Medulla oblongata (tissue), 1 donor: ENCODE data around the gene SEZ6.

Experiments used
- DNase-seq: peaks from one replicate; pipeline ENCODE4 v3.0.0-alpha.2; 2015; ENCODE audit errors: extremely low spot score

Gene SEZ6

GRCh38 chr17:29000973-29001372 lies 4.9 kb downstream of the SEZ6 start:
- DNase-seq, result no peak

GRCh38 chr17:28999206-28999605 lies 6.6 kb downstream of the SEZ6 start:
- DNase-seq, result no peak

DNA sequence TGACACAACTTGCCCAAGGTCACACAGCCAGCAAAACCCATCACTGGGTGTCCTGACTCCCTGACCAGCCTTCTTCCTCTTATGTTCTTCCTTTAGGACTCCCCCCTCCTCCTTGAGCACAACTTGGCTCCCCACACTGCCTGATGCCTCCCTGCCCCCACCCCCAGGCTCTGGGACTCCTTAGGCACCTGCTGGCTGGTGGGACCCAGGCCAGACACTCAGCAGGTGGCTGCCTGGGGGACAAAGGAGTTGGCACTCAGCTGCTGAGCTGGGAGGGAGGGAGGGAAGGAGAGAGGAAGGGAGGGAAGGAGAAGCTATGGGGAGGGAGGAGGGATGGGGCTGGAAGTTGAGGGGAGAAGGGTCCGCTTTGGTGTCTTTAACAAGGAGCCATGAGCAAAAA lies 8.0 kb downstream of the SEZ6 start:
- DNase-seq, result no peak

GRCh38 chr17:28996554-28997096 lies 9.2 kb downstream of the SEZ6 start:
- DNase-seq, result no peak

GRCh38 chr17:28993645-28994426 lies 12.0 kb downstream of the SEZ6 start:
- DNase-seq, result no peak

- no peak for DNase-seq
Measured at GRCh38 chr17:28992625-28993600, 12.9 kb downstream of the SEZ6 start.

DNA sequence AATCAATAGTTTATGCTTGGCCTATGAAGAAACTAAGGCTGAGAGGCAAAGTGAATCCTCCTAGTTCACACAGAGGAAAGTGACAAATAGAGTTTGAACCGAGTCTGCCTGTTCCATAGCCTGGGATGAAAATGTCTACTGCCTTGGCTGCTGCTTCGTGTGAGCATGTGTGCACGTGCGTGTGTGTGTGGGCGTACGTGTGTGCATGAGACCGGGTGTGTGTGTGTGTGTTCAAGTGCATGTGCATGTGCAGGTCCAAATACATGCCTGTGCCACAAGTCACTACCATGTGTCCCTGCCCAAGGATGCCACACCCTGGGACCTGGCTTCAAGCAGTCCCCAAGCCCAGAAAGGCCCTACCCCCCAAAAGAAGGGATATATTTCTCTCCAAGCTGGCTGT lies 13.6 kb downstream of the SEZ6 start:
- DNase-seq, result no peak

- DNase-seq, result no peak
Measured at GRCh38 chr17:28991779-28992178, 14.1 kb downstream of the SEZ6 start.

- DNase-seq, result no peak
Measured at GRCh38 chr17:28989028-28989427, 16.8 kb downstream of the SEZ6 start.

DNA sequence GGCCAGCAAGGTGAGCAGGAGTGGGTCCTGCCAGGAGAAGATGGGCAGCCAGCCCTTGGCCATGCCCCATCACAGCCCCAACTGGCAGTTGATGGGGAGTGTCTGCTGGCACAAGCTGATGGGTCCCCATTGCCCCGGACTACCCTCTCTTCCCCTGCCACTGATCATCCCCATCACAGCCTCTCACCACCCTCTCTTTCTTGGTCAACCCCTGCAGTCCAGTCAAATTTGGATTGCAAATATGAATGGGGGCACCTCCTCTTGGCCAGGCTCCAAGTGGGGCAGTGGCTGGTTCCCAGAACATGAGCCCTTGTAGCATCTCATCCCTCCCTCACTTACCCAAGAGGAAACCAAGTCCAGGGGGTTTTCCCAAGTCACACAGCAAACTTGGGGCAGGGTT lies 17.4 kb downstream of the SEZ6 start:
- no peak for DNase-seq

- DNase-seq, result no peak
Measured at GRCh38 chr17:28986714-28987655, 18.8 kb downstream of the SEZ6 start.

DNA sequence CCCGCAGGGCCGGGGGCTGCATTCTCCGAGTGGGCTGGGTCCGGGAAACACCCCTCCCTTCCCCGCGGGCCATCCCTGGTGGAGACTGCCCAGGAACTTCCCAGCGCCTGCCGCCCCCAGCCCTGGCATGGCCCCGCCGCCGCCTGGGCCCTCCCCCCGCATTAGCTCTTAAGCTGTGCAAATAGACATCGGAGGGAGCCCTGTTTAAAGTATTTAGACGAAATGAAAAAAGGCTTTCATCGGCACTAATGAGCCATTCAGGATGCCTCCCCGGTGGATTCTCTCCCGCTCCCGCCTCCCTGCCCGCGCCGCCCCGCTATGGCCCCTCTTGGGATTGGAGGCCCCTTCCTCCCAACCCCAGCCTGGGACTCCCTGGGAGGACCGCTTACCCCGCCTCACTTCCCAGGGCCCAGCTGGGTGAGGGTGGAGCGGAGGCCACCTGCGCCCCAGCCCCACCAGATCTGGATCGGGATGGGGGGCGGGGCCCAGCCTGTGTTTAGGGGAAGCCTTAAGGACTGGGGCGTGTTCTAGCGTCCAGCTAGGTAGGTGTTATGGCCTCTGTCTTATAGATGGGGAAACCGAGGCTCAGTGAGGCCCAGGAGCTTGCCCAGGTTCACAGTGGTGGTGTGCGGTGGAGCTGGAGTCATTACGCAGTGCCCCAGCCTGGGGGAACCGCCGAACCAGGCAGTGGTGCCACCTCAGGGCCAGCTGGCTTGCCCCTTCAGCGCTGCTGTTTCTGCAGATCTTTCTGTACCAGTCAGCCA lies 19.7 kb downstream of the SEZ6 start:
- DNase-seq, result no peak

DNA sequence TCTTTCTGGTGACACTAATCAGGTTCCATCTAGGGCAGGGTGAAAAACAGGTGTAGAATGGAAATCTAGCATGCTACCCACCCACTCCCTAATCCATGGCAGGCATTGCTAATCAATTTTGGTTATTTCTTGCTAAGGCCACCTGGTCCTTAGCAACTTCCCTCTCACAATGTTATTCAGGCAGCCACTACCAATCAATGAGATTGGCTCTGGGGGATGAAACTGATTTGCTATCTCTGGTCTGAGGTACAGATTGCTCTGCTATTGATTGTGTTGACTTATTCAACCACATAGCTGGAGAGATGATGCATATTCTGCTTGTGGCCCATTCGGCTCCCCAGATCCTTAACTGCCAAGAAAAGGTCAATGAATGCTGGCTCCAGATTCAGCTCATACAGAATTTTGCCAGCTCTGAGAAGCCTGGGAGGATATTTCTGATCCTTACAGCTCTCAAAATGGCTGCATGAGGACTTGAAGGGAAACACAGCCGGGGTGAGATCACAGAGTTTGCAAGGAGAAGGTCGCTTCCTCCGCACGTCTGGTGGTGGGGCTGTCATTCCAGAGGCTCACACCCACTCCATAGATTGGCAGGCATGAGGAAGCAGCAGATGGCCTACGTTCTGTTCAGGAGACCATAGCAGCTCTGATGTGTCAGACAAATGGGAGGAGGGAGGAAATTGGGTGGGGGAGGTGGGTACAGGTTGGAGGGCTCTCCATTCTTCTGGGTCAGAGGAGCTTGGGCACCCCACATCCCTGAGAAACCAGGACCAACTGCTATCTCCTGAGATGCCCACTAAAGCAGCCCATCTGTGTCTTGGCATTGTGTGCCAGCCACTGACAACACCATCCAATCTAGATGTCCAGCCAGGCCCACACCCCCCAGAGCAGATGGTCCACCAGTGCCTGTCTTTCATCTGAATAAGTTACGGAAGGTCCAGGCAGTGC lies 22.3 kb downstream of the SEZ6 start:
- DNase-seq, result no peak

- no peak for DNase-seq
Measured at GRCh38 chr17:28982131-28982793, 23.6 kb downstream of the SEZ6 start.

DNA sequence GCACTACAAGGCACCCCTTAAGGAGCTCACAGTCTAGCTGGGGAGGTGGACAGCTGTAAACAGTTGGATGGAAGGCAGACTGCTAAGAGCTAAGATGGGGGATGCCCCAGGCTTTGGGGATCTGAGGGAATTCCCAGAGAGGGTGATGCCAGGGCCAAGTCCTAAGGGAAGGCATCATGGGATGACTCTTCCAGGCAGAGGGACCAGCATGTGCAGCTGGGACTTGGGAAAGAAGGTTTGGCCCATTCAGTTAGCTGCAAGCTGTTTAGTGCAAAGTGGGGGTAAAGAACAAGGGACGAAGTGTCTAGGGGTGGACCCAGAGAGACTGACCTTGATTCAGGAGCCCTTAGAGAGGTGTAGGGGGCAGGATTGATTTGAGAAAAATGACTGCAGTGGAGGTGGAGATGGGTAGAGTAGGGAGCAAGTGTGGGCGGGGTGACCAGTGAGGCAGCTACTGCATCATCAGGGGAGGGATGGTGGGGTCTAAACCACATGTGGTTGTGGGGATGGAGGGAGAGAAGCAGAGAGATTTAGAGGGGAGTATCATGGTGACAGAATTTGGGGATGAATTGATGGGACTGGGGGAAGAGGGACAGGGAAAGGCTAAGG lies 27.4 kb downstream of the SEZ6 start:
- no peak for DNase-seq

DNA sequence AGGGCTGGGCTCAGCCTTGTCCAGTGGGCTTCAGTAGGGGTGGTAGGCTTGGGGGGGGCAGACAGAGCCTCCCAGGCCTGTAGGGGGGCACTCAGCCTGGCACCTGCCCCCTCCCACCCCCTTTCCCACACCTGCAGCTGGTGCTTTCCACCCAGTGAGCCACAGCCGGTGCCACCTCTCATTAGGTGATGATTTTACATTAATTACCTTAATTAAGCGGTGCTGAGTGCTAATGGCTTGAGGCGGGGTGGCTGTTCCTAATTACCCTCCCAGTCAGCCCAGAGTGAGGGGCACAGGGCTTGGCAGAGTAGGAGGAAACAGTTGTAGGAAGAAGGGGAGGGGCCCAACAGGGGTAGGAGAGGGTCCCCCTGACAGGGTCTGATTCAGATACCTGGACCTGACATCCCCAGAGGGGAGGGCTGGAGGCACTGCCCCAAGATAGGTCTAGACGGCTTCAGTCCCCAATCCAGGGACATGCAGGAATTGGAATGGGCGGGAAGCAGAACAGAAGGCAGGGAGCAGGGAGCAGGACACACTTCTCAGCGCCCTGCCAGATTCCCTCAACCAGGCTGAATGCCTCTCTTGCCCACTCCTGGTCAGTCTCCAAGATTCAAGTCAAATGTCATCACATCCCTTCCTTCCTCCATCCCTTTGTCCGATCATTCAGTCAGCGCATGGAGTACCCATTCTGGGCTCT lies 28.0 kb downstream of the SEZ6 start:
- DNase-seq, result no peak

GRCh38 chr17:28975646-28976045 lies 30.2 kb downstream of the SEZ6 start:
- DNase-seq, result no peak

GRCh38 chr17:28975031-28975430 lies 30.8 kb downstream of the SEZ6 start:
- DNase-seq, result no peak
